WTC11 (cell line): ENCODE data around the gene SEPTIN10. TPM values are rescaled to one million over a fixed set of nuclear protein-coding genes. Genes with fewer than 3 reads are reported as not detected.

Experiments used
- E2F4 ChIP-seq: sonication (generic); formaldehyde crosslinking; IDR thresholded peaks from 2 replicates; pipeline ENCODE4 v1.8.1; 2022; ENCODE audit warnings: low read depth, mild to moderate bottlenecking, moderate library complexity, missing genetic modification reagents, borderline replicate concordance
- ERG ChIP-seq: fragments of 250-450 bp; sonication (Bioruptor Pico); IDR thresholded peaks from 2 replicates; pipeline ENCODE4 v1.8.0; 2021; ENCODE audit warnings: mild to moderate bottlenecking
- GABPB1 ChIP-seq: sonication (generic); formaldehyde crosslinking; IDR thresholded peaks from 2 replicates; pipeline ENCODE4 v1.8.1; 2023; ENCODE audit warnings: mild to moderate bottlenecking, missing genetic modification reagents
- OVOL2 ChIP-seq: fragments of 250-450 bp; sonication (Bioruptor Pico); IDR thresholded peaks from 2 replicates; pipeline ENCODE4 v1.9.0; 2021; ENCODE audit warnings: mild to moderate bottlenecking, borderline replicate concordance
- ZNF263 ChIP-seq: sonication (generic); formaldehyde crosslinking; IDR thresholded peaks from 2 replicates; pipeline ENCODE4 v1.8.1; 2022; ENCODE audit warnings: low read depth, mild to moderate bottlenecking, moderate library complexity, missing genetic modification reagents
- total RNA-seq: library from RNA; stranded (reverse); gene quantifications from 3 replicates; pipeline ENCODE4 v1.2.3, GENCODE V29; 2021
- TF ChIP-seq, protein P1 (sequence below): fragments of 250-450 bp; sonication (Bioruptor Pico); IDR thresholded peaks from 2 replicates; pipeline ENCODE4 v1.9.0; 2021; ENCODE audit warnings: mild to moderate bottlenecking
- TF ChIP-seq, protein P2 (sequence below): sonication (generic); formaldehyde crosslinking; IDR thresholded peaks from 2 replicates; pipeline ENCODE4 v1.8.0; 2022; ENCODE audit warnings: mild to moderate bottlenecking, missing genetic modification reagents

SEPTIN10 gene
- total RNA-seq, 1 experiment from 2014 or later, result 86.8 TPM

GRCh38 chr2:109493176-109493935 lies 120.4 kb downstream of the SEPTIN10 start (continued):
- TF ChIP-seq E2F4 (no peak), ERG (no peak), ZNF263 (CRISPR knock-in tag) (no peak), OVOL2 (CRISPR knock-in tag) (no peak), GABPB1 (CRISPR knock-in tag) (no peak)
- TF ChIP-seq, protein P1, sequence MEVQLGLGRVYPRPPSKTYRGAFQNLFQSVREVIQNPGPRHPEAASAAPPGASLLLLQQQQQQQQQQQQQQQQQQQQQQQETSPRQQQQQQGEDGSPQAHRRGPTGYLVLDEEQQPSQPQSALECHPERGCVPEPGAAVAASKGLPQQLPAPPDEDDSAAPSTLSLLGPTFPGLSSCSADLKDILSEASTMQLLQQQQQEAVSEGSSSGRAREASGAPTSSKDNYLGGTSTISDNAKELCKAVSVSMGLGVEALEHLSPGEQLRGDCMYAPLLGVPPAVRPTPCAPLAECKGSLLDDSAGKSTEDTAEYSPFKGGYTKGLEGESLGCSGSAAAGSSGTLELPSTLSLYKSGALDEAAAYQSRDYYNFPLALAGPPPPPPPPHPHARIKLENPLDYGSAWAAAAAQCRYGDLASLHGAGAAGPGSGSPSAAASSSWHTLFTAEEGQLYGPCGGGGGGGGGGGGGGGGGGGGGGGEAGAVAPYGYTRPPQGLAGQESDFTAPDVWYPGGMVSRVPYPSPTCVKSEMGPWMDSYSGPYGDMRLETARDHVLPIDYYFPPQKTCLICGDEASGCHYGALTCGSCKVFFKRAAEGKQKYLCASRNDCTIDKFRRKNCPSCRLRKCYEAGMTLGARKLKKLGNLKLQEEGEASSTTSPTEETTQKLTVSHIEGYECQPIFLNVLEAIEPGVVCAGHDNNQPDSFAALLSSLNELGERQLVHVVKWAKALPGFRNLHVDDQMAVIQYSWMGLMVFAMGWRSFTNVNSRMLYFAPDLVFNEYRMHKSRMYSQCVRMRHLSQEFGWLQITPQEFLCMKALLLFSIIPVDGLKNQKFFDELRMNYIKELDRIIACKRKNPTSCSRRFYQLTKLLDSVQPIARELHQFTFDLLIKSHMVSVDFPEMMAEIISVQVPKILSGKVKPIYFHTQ (CRISPR knock-in tag), result no peak
- TF ChIP-seq, protein P2, sequence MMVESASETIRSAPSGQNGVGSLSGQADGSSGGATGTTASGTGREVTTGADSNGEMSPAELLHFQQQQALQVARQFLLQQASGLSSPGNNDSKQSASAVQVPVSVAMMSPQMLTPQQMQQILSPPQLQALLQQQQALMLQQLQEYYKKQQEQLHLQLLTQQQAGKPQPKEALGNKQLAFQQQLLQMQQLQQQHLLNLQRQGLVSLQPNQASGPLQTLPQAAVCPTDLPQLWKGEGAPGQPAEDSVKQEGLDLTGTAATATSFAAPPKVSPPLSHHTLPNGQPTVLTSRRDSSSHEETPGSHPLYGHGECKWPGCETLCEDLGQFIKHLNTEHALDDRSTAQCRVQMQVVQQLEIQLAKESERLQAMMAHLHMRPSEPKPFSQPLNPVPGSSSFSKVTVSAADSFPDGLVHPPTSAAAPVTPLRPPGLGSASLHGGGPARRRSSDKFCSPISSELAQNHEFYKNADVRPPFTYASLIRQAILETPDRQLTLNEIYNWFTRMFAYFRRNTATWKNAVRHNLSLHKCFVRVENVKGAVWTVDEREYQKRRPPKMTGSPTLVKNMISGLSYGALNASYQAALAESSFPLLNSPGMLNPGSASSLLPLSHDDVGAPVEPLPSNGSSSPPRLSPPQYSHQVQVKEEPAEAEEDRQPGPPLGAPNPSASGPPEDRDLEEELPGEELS (CRISPR knock-in tag), result no peak

Other genes with a start within 250 kb of the SEPTIN10 start
- gene SOWAHC, start 398 bp upstream of the SEPTIN10 start, total RNA-seq, result 14.2 to 18.6 TPM (median 14.5 TPM) in 3 replicates
- 33.8 to 36.5 TPM (median 34.7 TPM) in 3 replicates for gene RGPD5, start 180.3 kb upstream of the SEPTIN10 start, total RNA-seq